ENCODE measurements around the gene ARHGAP25. TPM values are rescaled to one million over a fixed set of nuclear protein-coding genes. Genes with fewer than 3 reads are reported as not detected.

ARHGAP25 gene
- total RNA-seq, 8 experiments from 2014 or later = 0.22 to 4.7 (median 2.2) TPM; not detected in 1

Other genes starting within 250 kb of the ARHGAP25 start
- gene PROKR1, start 91.2 kb upstream of the ARHGAP25 start, total RNA-seq = 1 to 10 TPM in 1 of 8 experiments, under 1 TPM in 5, not detected in 2; 0.10 to 3.9 (median 0.23) TPM
- under 1 TPM in 3 of 8 experiments, not detected in 5; 0.17 to 0.27 (median 0.24) TPM for gene BMP10, start 136.6 kb downstream of the ARHGAP25 start, total RNA-seq
- under 1 TPM in 3 of 8 experiments, not detected in 5; 0.25 to 0.47 (median 0.27) TPM for gene GKN2, start 218.1 kb downstream of the ARHGAP25 start, total RNA-seq
- under 1 TPM in 1 of 8 experiments, not detected in 7; 0.66 TPM for gene GKN1, start 239.8 kb downstream of the ARHGAP25 start, total RNA-seq